Upper lobe of right lung (tissue), 1 donor: ENCODE data around the gene PWWP2B. TPM values are rescaled to one million over a fixed set of nuclear protein-coding genes. Genes with fewer than 3 reads are reported as not detected.

Source experiments
- ATAC-seq: fragments of 200-7000 bp; cut with Tn5 transposase; one replicate; pipeline ENCODE4 v1.9.1; 2020; ENCODE audit warnings: mild to moderate bottlenecking, moderate library complexity
- DNase-seq: peaks from one replicate; pipeline ENCODE4 v3.0.0-alpha.2; 2020
- H3K27ac ChIP-seq: fragments of 200-600 bp; one replicate; pipeline ENCODE4 v1.8.0; 2022
- H3K27me3 ChIP-seq: fragments of 200-600 bp; one replicate; pipeline ENCODE4 v1.8.0; 2022; ENCODE audit warnings: mild to moderate bottlenecking
- H3K36me3 ChIP-seq: fragments of 200-600 bp; one replicate; pipeline ENCODE4 v1.8.0; 2022
- H3K4me1 ChIP-seq: fragments of 200-600 bp; one replicate; pipeline ENCODE4 v1.8.0; 2022
- H3K4me3 ChIP-seq: fragments of 200-600 bp; one replicate; pipeline ENCODE4 v1.8.0; 2022; ENCODE audit warnings: mild to moderate bottlenecking
- H3K9me3 ChIP-seq: fragments of 200-600 bp; one replicate; pipeline ENCODE4 v1.8.0; 2022
- intact Hi-C: fragments of 100-400 bp; cut with DNase I; formaldehyde crosslinking; loops from one replicate; pipeline ENCODE4 v1.11.0; 2022
- total RNA-seq: library from RNA; stranded (reverse); fragmentation: NEBNext Ultra II Directional; extraction: Animal tissue kit (Norgen Biotek cat#: 25700); gene quantifications from one replicate; pipeline ENCODE4 v1.2.1, GENCODE V29; 2021
- TF ChIP-seq, protein P1 (sequence below): fragments of 200-600 bp; IDR thresholded peaks from one replicate; pipeline ENCODE4 v1.8.0; 2022; ENCODE audit warnings: antibody characterized with exemption
- donor health status: DM: no; HTN: yes; CAD: no; lungs with severe emphysema.

The PWWP2B gene
- total RNA-seq, 1 donor from 2014 or later = 26.0 TPM

DNA sequence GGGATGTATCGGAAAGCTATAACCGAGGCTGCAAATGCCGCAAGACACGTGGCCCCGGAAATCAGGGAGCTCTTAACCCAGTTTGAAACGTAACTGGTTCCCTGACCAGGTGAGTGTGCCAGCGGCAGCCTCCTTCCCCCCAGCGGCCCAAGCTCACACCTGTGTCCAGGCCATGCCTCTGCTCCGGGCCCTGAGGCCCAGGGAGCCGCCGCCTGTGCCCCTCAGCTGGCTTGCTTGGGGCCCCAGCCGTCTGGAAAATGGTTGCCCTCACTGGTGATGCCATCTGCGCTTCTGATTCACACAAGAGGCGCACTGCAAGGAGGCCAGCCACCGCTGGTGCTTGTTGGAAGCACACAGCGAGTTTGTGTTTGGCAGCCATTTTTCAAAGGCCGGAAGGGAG lies 9.2 kb downstream of the PWWP2B start:
- peaks cover 55% of the 10 kb centered on the region for H3K4me1 ChIP-seq
- no peak for ATAC-seq
- intact Hi-C loops = no loop called here
- H3K36me3 ChIP-seq = peaks cover 21% of the 10 kb centered on the region
- DNase-seq = no peak
- H3K9me3 ChIP-seq = no peaks in the 10 kb centered on the region
- peak overlapping the region; percentile 92 for H3K27ac ChIP-seq
- H3K27me3 ChIP-seq = no peaks in the 10 kb centered on the region
- TF ChIP-seq, protein P1, sequence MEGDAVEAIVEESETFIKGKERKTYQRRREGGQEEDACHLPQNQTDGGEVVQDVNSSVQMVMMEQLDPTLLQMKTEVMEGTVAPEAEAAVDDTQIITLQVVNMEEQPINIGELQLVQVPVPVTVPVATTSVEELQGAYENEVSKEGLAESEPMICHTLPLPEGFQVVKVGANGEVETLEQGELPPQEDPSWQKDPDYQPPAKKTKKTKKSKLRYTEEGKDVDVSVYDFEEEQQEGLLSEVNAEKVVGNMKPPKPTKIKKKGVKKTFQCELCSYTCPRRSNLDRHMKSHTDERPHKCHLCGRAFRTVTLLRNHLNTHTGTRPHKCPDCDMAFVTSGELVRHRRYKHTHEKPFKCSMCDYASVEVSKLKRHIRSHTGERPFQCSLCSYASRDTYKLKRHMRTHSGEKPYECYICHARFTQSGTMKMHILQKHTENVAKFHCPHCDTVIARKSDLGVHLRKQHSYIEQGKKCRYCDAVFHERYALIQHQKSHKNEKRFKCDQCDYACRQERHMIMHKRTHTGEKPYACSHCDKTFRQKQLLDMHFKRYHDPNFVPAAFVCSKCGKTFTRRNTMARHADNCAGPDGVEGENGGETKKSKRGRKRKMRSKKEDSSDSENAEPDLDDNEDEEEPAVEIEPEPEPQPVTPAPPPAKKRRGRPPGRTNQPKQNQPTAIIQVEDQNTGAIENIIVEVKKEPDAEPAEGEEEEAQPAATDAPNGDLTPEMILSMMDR = no peak
- no peak overlapping the region for H3K4me3 ChIP-seq

DNA sequence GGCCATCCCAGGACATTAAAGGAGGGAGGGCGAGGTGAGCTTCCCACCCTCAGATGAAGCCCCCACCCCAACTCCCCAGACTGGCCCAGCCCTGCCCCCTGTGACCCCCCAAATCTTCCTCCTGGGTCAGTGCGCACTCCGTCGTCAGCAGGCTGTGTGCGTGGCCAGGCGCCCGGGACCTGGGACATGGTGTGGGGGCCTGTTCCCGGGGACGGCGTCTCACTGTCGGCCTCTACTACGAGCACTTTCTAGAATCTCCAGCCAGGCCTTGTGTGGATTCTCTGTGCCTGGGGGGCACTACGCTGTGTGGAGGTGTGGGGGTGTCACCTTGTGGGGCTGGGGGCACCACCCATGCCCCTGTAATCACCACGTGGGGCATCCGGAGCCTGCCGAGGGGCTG lies 9.8 kb downstream of the PWWP2B start:
- H3K4me1 ChIP-seq = peaks cover 55% of the 10 kb centered on the region
- H3K36me3 ChIP-seq = peaks cover 21% of the 10 kb centered on the region
- no peak for DNase-seq
- no peak for ATAC-seq
- no peaks in the 10 kb centered on the region for H3K9me3 ChIP-seq
- intact Hi-C loops = no loop called here
- peak overlapping the region; percentile 92 for H3K27ac ChIP-seq
- TF ChIP-seq, protein P1 = no peak
- H3K4me3 ChIP-seq = no peak overlapping the region
- H3K27me3 ChIP-seq = no peaks in the 10 kb centered on the region

DNA sequence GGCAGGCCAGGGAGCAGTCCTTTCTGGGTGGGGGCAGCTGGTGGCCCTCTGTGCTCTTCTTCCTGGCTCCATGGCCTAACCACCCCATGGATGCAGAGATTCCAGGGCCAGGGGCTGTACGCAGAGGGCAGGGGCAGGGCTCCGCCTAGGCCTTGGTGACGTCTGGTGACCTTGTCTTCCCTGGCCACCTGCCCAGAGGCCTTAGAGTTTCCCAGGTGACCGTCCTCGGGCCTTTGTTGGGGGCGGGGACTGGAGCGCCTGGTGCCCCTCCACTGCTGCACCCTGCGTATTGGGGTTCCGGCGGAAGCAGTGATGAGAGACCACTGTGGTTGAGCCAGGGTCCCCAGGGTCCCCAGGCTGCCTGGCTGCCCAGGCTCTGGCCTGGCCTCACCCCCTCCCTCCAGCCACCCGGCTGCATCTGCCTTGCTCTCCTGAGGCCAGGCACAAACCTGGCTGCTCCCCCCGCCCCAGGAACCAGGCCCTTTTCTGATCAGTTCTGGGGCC lies 10.3 kb downstream of the PWWP2B start:
- peaks cover 57% of the 10 kb centered on the region for H3K4me1 ChIP-seq
- no peaks in the 10 kb centered on the region for H3K27me3 ChIP-seq
- no peaks in the 10 kb centered on the region for H3K9me3 ChIP-seq
- peaks cover 21% of the 10 kb centered on the region for H3K36me3 ChIP-seq
- TF ChIP-seq, protein P1 = no peak
- intact Hi-C loops = no loop called here
- H3K27ac ChIP-seq = peak overlapping the region; percentile 92
- peak; percentile 43 for ATAC-seq
- peak; percentile 91 for DNase-seq
- H3K4me3 ChIP-seq = peak overlapping the region; percentile 30

DNA sequence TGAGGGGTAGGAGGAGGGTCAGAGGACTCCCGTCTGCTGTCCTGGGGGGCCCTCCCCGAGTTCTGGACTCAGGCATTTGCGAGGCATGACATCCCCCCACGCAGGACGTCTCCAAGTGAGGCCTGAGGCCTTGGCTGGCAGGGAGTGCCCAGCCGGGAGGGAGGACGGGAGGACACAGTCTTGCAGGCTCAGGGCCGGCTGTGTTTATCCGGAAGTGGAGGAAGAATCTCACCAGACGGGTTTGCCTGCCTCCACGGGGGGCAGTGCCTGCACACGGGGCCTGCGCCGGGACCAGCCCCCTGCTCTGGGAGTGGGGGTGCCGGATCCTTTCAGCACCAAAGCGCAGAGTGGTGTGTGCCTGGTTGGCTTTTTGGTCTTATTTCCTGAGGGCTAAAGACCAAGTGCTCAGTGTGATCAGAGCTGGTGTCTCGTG lies 10.9 kb downstream of the PWWP2B start:
- H3K4me1 ChIP-seq = peaks cover 57% of the 10 kb centered on the region
- H3K36me3 ChIP-seq = peaks cover 21% of the 10 kb centered on the region
- TF ChIP-seq, protein P1 = peak; percentile 3
- peak overlapping the region; percentile 30 for H3K4me3 ChIP-seq
- peak; percentile 84 for ATAC-seq
- DNase-seq = peak; percentile 91
- peak overlapping the region; percentile 92 for H3K27ac ChIP-seq
- intact Hi-C loops = no loop called here
- H3K27me3 ChIP-seq = no peaks in the 10 kb centered on the region
- no peaks in the 10 kb centered on the region for H3K9me3 ChIP-seq

DNA sequence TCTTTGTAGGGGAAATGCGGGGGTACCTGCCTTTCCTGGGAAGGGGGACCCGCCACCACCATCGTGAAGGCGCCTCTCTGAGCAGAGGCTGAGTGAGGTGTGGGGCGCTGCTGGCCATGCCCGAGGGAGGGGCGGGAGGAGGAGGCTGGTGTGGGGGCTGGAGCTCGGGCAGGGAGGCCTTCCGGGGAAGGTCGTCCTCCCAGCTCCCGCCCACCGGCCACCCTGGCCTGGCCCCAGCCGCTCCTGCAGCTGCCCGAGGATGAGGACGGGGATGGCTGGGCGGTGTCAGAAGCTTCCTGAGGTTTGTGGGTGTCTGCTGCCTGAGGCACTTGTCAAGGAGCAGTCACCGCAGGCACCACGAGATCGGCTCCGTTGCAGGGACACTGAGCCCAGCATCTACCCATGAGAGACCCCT lies 11.4 kb downstream of the PWWP2B start:
- Histone ChIP-seq H3K27me3 (no peaks in the 10 kb centered on the region), H3K4me3 (peak overlapping the region; percentile 30), H3K4me1 (peaks cover 62% of the 10 kb centered on the region), H3K36me3 (peaks cover 21% of the 10 kb centered on the region), H3K27ac (peak overlapping the region; percentile 92), H3K9me3 (no peaks in the 10 kb centered on the region)
- TF ChIP-seq, protein P1 = no peak
- DNase-seq = peak; percentile 85
- ATAC-seq = peak; percentile 49
- intact Hi-C loops = no loop called here
